GM10847 (cell line): ENCODE results near the gene POP4.

Experiments used
- POLR2A ChIP-seq: IDR thresholded peaks from 2 replicates; pipeline ENCODE4 v1.6.1; 2011; ENCODE audit not compliant: insufficient read length; ENCODE audit errors: extremely low read depth

The POP4 gene

GRCh38 chr19:29634002-29634401, 27.9 kb downstream of the POP4 start:
- no peak for TF ChIP-seq POLR2A

DNA sequence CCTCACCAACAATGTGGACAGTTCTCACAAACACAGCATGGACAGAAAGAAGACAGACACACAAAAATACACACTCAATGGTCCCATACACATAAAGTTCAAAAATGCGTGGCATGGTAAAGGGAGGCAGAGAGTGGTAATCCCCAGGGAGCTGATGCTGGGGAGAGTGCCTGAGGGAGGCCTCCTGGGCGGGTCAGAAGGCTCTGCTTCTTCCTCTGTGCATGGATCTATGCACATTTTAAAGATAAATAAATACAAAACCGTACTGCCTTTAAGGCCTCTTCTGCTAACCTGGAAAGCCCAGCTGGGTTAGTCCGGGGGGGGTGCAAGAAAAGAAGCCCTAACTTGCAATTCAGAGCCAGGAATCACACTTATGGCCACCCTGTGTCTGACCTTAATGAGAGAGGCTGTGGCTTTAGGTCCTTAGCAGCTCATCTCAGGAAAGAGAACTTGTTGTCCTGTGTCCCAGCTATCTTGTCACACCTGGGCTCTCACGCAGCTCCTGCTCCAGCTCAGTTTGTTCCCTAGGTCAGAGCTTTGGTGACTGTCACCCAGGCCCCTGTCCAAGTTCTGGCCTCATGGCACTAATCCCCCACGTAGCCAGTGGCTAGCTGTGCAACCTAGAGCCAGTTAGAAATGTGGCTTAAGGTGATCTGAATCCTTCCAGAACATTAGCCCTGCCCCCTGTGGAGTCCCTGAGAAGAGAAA, 28.5 kb downstream of the POP4 start:
- no peak for TF ChIP-seq POLR2A

- no peak for TF ChIP-seq POLR2A
These were observed 29.9 kb downstream of the POP4 start for GRCh38 chr19:29635963-29636362.

DNA sequence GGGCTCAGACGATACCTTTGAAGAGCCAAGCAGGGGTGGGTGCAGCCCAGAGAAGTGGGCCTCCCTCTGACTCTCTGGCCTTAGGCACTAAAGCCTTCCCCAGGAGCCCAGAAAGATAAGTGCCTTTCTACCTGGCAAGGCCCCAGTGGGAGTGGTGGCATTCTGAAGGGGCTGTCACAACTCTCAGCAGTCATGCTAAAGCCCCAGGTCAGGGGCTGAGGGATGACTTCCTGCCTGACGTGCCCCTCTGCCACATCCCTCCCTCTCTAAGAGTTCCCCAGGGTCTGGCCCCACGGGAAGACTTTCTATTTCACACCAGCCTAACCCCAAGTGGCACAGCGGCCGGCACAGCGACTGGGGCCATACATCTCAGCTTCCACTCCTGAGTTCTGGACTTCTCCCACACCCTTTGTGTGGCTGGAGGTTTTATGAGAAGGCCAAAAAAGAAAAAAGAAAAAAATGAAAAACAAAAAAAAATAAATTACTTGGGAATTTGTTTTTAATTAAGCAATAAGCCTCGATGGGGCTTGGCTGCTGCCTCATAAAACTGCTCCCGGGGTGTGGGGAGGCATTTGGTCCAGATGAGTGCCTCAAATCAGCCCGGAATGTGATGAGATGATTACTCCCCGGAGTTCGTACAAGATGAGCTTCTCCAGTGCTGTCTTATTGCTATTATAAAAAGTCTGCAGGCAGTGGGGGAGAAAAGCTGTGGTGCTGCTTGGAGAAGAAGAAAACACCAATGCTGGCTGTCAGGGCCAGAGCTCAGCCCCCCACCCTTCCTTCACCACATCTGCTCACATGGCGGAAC, 30.7 kb downstream of the POP4 start:
- TF ChIP-seq POLR2A, result no peak

DNA sequence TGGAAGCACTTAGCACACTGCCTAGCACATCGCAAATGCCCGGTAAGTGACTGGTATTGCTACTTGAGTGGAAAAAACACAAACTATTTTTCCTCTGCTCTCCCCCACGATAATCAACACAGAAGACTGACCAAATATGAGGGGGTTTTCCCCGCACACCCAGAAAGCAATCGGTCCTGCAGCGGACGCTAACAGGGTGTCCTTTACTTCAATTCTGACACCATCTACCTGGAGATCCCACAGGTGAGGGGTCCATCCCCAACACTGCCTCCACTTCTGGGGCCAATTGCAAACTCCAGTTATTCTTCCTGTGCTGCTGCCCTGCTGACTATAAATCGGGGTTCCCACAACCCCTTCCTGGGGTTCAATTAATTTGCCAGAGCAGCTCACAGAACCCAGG, 33.0 kb downstream of the POP4 start:
- no peak for TF ChIP-seq POLR2A

- TF ChIP-seq POLR2A, result no peak
These were observed 34.1 kb downstream of the POP4 start for GRCh38 chr19:29640231-29640630.

DNA sequence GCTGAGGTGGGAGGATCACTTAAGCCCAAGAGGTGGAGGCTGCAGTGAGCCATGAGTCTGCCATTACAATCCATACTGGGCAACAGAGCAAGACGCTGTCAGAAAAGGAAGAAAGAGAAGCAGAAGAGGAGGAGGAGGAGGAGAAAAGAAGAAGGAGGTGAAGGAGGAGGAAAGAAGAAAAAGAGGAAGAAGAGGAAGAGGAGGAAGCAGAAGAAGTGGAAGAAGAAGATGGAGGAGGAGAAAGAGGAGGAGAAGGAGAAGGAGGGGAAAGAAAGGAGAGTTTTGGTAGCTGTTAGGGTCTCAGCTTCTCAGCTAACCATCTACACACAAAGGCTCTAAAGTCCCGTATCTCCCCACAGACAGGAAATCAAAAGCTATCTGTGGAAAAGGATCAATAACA, 35.5 kb downstream of the POP4 start:
- TF ChIP-seq POLR2A, result no peak

- no peak for TF ChIP-seq POLR2A
These were observed 37.4 kb downstream of the POP4 start for GRCh38 chr19:29643361-29643935.

GRCh38 chr19:29644210-29644609, 38.1 kb downstream of the POP4 start:
- TF ChIP-seq POLR2A, result no peak

DNA sequence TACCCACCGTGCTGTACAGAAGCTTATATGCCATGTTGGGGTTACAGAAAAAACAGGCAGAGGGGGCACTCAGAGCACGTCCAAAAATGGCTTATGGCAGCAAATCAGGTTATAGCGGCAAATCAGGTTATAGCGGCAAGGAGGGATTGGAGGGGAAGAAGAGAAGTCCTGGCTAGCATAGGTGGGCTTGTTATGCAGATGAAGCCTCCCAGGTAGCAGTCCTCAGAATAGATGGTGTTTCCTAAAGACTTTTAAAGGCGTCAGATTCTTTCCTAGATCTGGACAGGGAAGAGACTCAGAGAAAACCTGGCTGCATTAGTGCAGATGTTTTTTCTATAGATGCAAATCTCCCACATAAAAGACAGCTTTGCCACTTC, 39.4 kb downstream of the POP4 start:
- no peak for TF ChIP-seq POLR2A

DNA sequence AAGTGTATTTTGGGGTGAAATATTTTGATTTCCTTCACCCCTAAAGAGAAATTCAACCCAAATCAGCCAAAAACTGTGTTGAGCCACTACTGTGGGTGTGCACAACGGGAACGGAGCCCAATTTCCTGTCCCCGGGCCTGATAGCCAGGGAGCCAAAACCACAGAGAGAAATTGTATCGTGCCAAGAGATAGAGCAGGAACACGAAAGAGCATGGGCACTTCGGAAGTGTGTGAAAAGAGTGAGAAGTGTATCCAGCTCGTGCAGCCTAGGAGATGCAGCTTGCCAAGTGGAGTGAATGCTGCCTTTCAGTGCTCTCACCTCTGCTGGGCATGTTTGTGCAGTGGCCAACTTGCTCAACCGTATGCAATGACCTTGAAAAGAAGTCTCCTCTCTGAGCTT, 39.8 kb downstream of the POP4 start:
- TF ChIP-seq POLR2A, result no peak

DNA sequence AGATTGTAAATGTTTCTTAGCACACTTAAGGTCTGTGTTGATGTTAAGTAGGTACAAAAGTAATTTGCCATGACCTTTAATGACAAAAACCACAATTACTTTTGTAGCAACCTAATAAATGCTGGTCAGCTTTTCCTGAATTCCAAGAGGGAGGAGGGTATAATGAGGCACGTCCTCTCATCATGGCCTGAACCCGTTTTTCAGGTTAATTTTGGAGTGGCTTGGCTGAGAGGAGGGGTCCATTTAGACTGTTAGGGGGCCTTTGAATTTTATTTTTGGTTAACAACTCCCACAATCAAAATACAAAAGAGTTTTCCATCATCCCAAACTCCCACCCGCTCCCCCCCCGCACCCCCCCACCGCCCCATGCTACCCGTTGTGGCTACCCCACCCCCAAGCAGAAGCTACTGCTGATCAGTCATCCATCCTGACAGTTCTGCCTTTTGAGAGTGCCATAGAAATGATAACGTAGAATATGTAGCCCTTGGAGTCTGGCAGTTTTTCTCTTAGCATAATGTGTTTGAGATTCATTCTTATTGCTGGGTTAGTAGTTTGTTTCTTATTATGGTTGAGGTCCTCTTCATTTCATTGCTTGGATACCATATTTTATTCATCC, 44.8 kb downstream of the POP4 start:
- no peak for TF ChIP-seq POLR2A

DNA sequence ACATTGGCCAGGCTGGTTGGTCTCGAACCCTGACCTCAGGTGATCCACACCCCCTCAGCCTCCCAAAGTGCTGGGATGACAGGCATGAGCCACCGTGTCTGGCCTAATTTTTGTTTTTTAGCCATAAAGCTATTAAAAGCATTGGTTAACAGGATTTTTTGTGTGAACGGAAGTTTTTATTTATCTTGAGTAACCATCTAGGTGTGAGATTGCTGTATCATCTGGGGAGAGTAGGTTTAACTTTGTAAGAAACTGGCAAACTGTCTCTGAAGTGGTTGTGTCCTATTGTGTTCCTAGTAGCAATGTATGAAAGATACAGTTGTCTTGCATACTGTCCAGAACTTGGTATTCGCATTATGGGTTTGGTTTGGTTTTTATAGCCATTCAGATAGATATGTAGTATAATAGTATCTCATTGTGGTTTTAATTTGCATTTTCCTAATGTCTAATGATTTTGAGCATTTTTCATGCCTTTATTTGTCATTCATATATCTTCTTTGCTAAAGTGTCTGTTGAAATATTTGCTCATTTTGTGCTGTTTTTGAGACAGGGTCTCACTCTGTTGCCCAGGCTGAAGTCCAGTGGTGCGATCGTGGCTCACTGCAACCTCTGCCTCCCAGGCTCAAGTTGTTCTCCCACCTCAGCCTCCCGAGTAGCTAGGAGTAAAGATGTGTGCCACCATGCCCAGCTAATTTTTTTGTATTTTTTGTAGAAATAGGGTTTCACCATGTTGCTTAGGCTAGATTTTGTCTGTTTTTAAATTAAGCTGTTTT, 45.7 kb downstream of the POP4 start:
- TF ChIP-seq POLR2A, result no peak

- TF ChIP-seq POLR2A, result no peak
These were observed 47.3 kb downstream of the POP4 start for GRCh38 chr19:29653398-29653797.
